Activated T-cell treated with anti-CD3 and anti-CD28 coated beads, Interleukin-2, amount 50 U/mL, for 24 hours (primary cell): Measurements from ENCODE around the gene SETDB2.

Experiments used
- DNase-seq: peaks from one replicate; pipeline ENCODE4 v3.0.0-alpha.2; 2020
- H3K27ac Mint-ChIP-seq: 2 replicates; pipeline ENCODE4 v1.8.0; 2020; ENCODE audit warnings: mild to moderate bottlenecking, mixed read lengths
- H3K27me3 Mint-ChIP-seq: 2 replicates; pipeline ENCODE4 v1.8.0; 2020; ENCODE audit warnings: mixed read lengths
- H3K36me3 Mint-ChIP-seq: 2 replicates; pipeline ENCODE4 v1.8.0; 2020; ENCODE audit warnings: low read depth, mixed read lengths
- H3K4me1 Mint-ChIP-seq: 2 replicates; pipeline ENCODE4 v1.8.0; 2020; ENCODE audit warnings: low read depth, mixed read lengths
- H3K4me3 Mint-ChIP-seq: 2 replicates; pipeline ENCODE4 v1.8.0; 2020; ENCODE audit warnings: mild to moderate bottlenecking, moderate library complexity, mixed read lengths
- H3K9me3 Mint-ChIP-seq: 2 replicates; pipeline ENCODE4 v1.8.0; 2020; ENCODE audit warnings: mixed read lengths

SETDB2 gene

GRCh38 chr13:49446473-49446872 is 2.4 kb downstream of the SETDB2 start:
- H3K27ac Mint-ChIP-seq = peak overlapping the region; percentile 86
- peaks cover 2% of the 10 kb centered on the region for H3K9me3 Mint-ChIP-seq
- H3K4me3 Mint-ChIP-seq = peak overlapping the region; percentile 90
- no peak for DNase-seq
- H3K36me3 Mint-ChIP-seq = peaks cover 53% of the 10 kb centered on the region
- peaks cover 71% of the 10 kb centered on the region for H3K4me1 Mint-ChIP-seq
- no peaks in the 10 kb centered on the region for H3K27me3 Mint-ChIP-seq

GRCh38 chr13:49448753-49449152 is 4.7 kb downstream of the SETDB2 start:
- H3K36me3 Mint-ChIP-seq = peaks cover 61% of the 10 kb centered on the region
- no peaks in the 10 kb centered on the region for H3K27me3 Mint-ChIP-seq
- peaks cover 62% of the 10 kb centered on the region for H3K4me1 Mint-ChIP-seq
- peaks cover under 1% of the 10 kb centered on the region for H3K9me3 Mint-ChIP-seq
- H3K4me3 Mint-ChIP-seq = no peak overlapping the region
- H3K27ac Mint-ChIP-seq = peak overlapping the region; percentile 65
- no peak for DNase-seq

- H3K36me3 Mint-ChIP-seq = peaks cover 61% of the 10 kb centered on the region
- no peak for DNase-seq
- H3K4me1 Mint-ChIP-seq = peaks cover 71% of the 10 kb centered on the region
- H3K4me3 Mint-ChIP-seq = no peak overlapping the region
- no peaks in the 10 kb centered on the region for H3K9me3 Mint-ChIP-seq
- peak overlapping the region; percentile 65 for H3K27ac Mint-ChIP-seq
- H3K27me3 Mint-ChIP-seq = no peaks in the 10 kb centered on the region
These were observed 6.2 kb downstream of the SETDB2 start for GRCh38 chr13:49450105-49450819.

- no peaks in the 10 kb centered on the region for H3K27me3 Mint-ChIP-seq
- H3K4me1 Mint-ChIP-seq = peaks cover 57% of the 10 kb centered on the region
- no peaks in the 10 kb centered on the region for H3K9me3 Mint-ChIP-seq
- no peak for DNase-seq
- no peak overlapping the region for H3K4me3 Mint-ChIP-seq
- no peak overlapping the region for H3K27ac Mint-ChIP-seq
- H3K36me3 Mint-ChIP-seq = peaks cover 58% of the 10 kb centered on the region
These were observed 8.8 kb downstream of the SETDB2 start for GRCh38 chr13:49452725-49453457.

- H3K9me3 Mint-ChIP-seq = no peaks in the 10 kb centered on the region
- no peaks in the 10 kb centered on the region for H3K27me3 Mint-ChIP-seq
- peaks cover 58% of the 10 kb centered on the region for H3K36me3 Mint-ChIP-seq
- no peak overlapping the region for H3K4me3 Mint-ChIP-seq
- peaks cover 51% of the 10 kb centered on the region for H3K4me1 Mint-ChIP-seq
- no peak for DNase-seq
- no peak overlapping the region for H3K27ac Mint-ChIP-seq
These were observed 9.4 kb downstream of the SETDB2 start for GRCh38 chr13:49453465-49453864.

- no peak for DNase-seq
- Mint-ChIP-seq H3K27me3 (no peaks in the 10 kb centered on the region), H3K27ac (peak overlapping the region; percentile 86), H3K4me3 (peak overlapping the region; percentile 15), H3K36me3 (peaks cover 49% of the 10 kb centered on the region), H3K9me3 (no peaks in the 10 kb centered on the region), H3K4me1 (peaks cover 43% of the 10 kb centered on the region)
These were observed 10.4 kb downstream of the SETDB2 start for GRCh38 chr13:49454388-49455006.

- no peak for DNase-seq
- Mint-ChIP-seq H3K36me3 (peaks cover 46% of the 10 kb centered on the region), H3K9me3 (no peaks in the 10 kb centered on the region), H3K27ac (no peak overlapping the region), H3K4me1 (peaks cover 38% of the 10 kb centered on the region), H3K27me3 (no peaks in the 10 kb centered on the region), H3K4me3 (no peak overlapping the region)
These were observed 10.9 kb downstream of the SETDB2 start for GRCh38 chr13:49455007-49455398.

GRCh38 chr13:49456156-49456555 is 12.1 kb downstream of the SETDB2 start:
- Mint-ChIP-seq H3K9me3 (no peaks in the 10 kb centered on the region), H3K4me1 (peaks cover 32% of the 10 kb centered on the region), H3K4me3 (no peak overlapping the region), H3K27ac (no peak overlapping the region), H3K27me3 (no peaks in the 10 kb centered on the region), H3K36me3 (peaks cover 54% of the 10 kb centered on the region)
- DNase-seq = no peak

GRCh38 chr13:49457221-49457620 is 13.1 kb downstream of the SETDB2 start:
- Mint-ChIP-seq H3K4me1 (peaks cover 30% of the 10 kb centered on the region), H3K36me3 (peaks cover 59% of the 10 kb centered on the region), H3K4me3 (no peak overlapping the region), H3K27ac (no peak overlapping the region), H3K27me3 (no peaks in the 10 kb centered on the region), H3K9me3 (no peaks in the 10 kb centered on the region)
- DNase-seq = no peak

GRCh38 chr13:49459580-49459979 is 15.5 kb downstream of the SETDB2 start:
- Mint-ChIP-seq H3K4me1 (peaks cover 14% of the 10 kb centered on the region), H3K27ac (no peak overlapping the region), H3K36me3 (peaks cover 64% of the 10 kb centered on the region), H3K9me3 (peaks cover 2% of the 10 kb centered on the region), H3K27me3 (no peaks in the 10 kb centered on the region), H3K4me3 (no peak overlapping the region)
- DNase-seq = no peak

GRCh38 chr13:49464085-49464484 is 20.0 kb downstream of the SETDB2 start:
- Mint-ChIP-seq H3K4me3 (no peak overlapping the region), H3K9me3 (peaks cover 2% of the 10 kb centered on the region), H3K27me3 (no peaks in the 10 kb centered on the region), H3K4me1 (peaks cover 1% of the 10 kb centered on the region), H3K36me3 (peaks cover 87% of the 10 kb centered on the region), H3K27ac (no peak overlapping the region)
- no peak for DNase-seq

- Mint-ChIP-seq H3K27me3 (no peaks in the 10 kb centered on the region), H3K27ac (no peak overlapping the region), H3K4me3 (no peak overlapping the region), H3K4me1 (no peaks in the 10 kb centered on the region), H3K9me3 (peaks cover 2% of the 10 kb centered on the region), H3K36me3 (peaks cover 93% of the 10 kb centered on the region)
- no peak for DNase-seq
These were observed 20.7 kb downstream of the SETDB2 start for GRCh38 chr13:49464621-49465325.

- H3K27ac Mint-ChIP-seq = no peak overlapping the region
- H3K4me1 Mint-ChIP-seq = no peaks in the 10 kb centered on the region
- H3K27me3 Mint-ChIP-seq = no peaks in the 10 kb centered on the region
- no peak overlapping the region for H3K4me3 Mint-ChIP-seq
- H3K9me3 Mint-ChIP-seq = peaks cover 2% of the 10 kb centered on the region
- no peak for DNase-seq
- peaks cover 93% of the 10 kb centered on the region for H3K36me3 Mint-ChIP-seq
These were observed 22.3 kb downstream of the SETDB2 start for GRCh38 chr13:49466292-49466838.

GRCh38 chr13:49472186-49472585 is 28.1 kb downstream of the SETDB2 start:
- peaks cover 82% of the 10 kb centered on the region for H3K36me3 Mint-ChIP-seq

More at GRCh38 chr13:49472186-49472585, 28.1 kb downstream of the SETDB2 start:
- H3K27me3 Mint-ChIP-seq = no peaks in the 10 kb centered on the region
- no peak overlapping the region for H3K4me3 Mint-ChIP-seq
- H3K4me1 Mint-ChIP-seq = peaks cover 2% of the 10 kb centered on the region
- DNase-seq = no peak
- H3K27ac Mint-ChIP-seq = no peak overlapping the region
- no peaks in the 10 kb centered on the region for H3K9me3 Mint-ChIP-seq
